HCT116 (cell line): Measurements from ENCODE around the gene SLC25A1. TPM values are rescaled to one million over a fixed set of nuclear protein-coding genes. Genes with fewer than 3 reads are reported as not detected.

Experiments
- ATAC-seq: fragments of 200-7000 bp; cut with Tn5 transposase; 2 replicates; pipeline ENCODE4 v1.9.1; 2020; ENCODE audit warnings: mild to moderate bottlenecking, moderate library complexity
- BruUV-seq: library from RNA; stranded (reverse); fragments of 400-500 nt; replicated peaks from 2 replicates; lab custom pipeline; 2021; lab: Mats Ljungman, UMichigan
- CTCF ChIA-PET: fragments of 300-600 bp; sonication (Branson Sonifier 250); formaldehyde crosslinking; loops from one replicate; lab custom pipeline; 2021; ENCODE audit warnings: antibody characterized with exemption; lab: Charles Lee
- POLR2A ChIA-PET: fragments of 300-600, 350-600 bp; sonication (Branson Sonifier 250); formaldehyde crosslinking; loops from one replicate; lab custom pipeline; 2021; ENCODE audit warnings: antibody characterized with exemption; lab: Charles Lee
- RAD21 ChIA-PET, 2 experiments: fragments of 300-600 bp; sonication (Branson Sonifier 250); formaldehyde crosslinking; loops; one replicate each; lab custom pipeline; 2023; ENCODE audit warnings: low total read pairs in 2 of 2; ENCODE audit not compliant: uncharacterized antibody in 2 of 2, unreplicated experiment in 2 of 2, low non-redundant PET in 1 of 2; lab: Charles Lee
- DNase-seq: peaks from one replicate; pipeline ENCODE4 v3.0.0-alpha.2; 2010; ENCODE audit warnings: low read depth, low spot score
- H2AFZ ChIP-seq: fragments of 200-600 bp; shearing (Covaris generic), sonication (generic); 2 replicates; pipeline ENCODE4 v1.6.1; 2017; ENCODE audit warnings: low read depth, mixed run types, mixed read lengths, antibody characterized with exemption, low read length; ENCODE audit not compliant: poor library complexity, severe bottlenecking
- H3K27ac ChIP-seq: 2 replicates; pipeline ENCODE4 v1.5.1; 2012; ENCODE audit warnings: low read depth, low read length
- H3K27me3 ChIP-seq: fragments of 200-600 bp; sonication (generic); 2 replicates; pipeline ENCODE4 v1.6.1; 2016; ENCODE audit warnings: mixed run types, low read length, mixed read lengths; ENCODE audit not compliant: insufficient read depth
- H3K36me3 ChIP-seq, 2 experiments: fragments of 200-500 bp in 1 of 2; fragments of 200-600 bp in 1 of 2; sonication (Bioruptor generic) in 1 of 2; sonication (generic) in 1 of 2; 2 replicates each; pipeline versions ENCODE4 v1.5.1 to v1.6.1; 2014 to 2016; ENCODE audit warnings: low read length in 2 of 2, inconsistent platforms in 1 of 2, mixed read lengths in 1 of 2, mixed run types in 1 of 2; ENCODE audit not compliant: insufficient read depth in 2 of 2, control insufficient read depth in 1 of 2
- H3K4me1 ChIP-seq, 2 experiments: fragments of 200-600 bp in 1 of 2; sonication (generic) in 1 of 2; 2 replicates each; pipeline versions ENCODE4 v1.5.1 to v1.6.1; 2012 to 2017; ENCODE audit warnings: low read length in 2 of 2, inconsistent platforms in 1 of 2, mild to moderate bottlenecking in 1 of 2, mixed read lengths in 1 of 2, mixed run types in 1 of 2, moderate library complexity in 1 of 2; ENCODE audit not compliant: insufficient read depth in 2 of 2, control insufficient read depth in 1 of 2
- H3K4me2 ChIP-seq: fragments of 200-600 bp; sonication (generic); 2 replicates; pipeline ENCODE4 v1.6.1; 2017; ENCODE audit warnings: mixed run types, low read length, mixed read lengths
- H3K4me3 ChIP-seq, 2 experiments: fragments of 200-600 bp in 1 of 2; sonication (generic) in 1 of 2; replicated peaks in 1 of 2; 2 replicates each; pipeline ENCODE4 v1.5.1; 2011 to 2016; ENCODE audit warnings: low read length in 2 of 2, control low read depth in 1 of 2, low read depth in 1 of 2, mild to moderate bottlenecking in 1 of 2, mixed read lengths in 1 of 2, mixed run types in 1 of 2
- H3K79me2 ChIP-seq: fragments of 200-600 bp; sonication (generic); 2 replicates; pipeline ENCODE4 v1.6.1; 2017; ENCODE audit warnings: mild to moderate bottlenecking, mixed run types, low read length, moderate library complexity, mixed read lengths; ENCODE audit not compliant: insufficient read depth
- H3K9ac ChIP-seq: fragments of 200-600 bp; sonication (generic); 2 replicates; pipeline ENCODE4 v1.6.1; 2016; ENCODE audit warnings: low read length, mixed read lengths
- H3K9me2 ChIP-seq: fragments of 200-600 bp; sonication (generic), shearing (Covaris generic); 2 replicates; pipeline ENCODE4 v1.6.1; 2017; ENCODE audit warnings: mixed run types, mild to moderate bottlenecking, moderate library complexity; ENCODE audit not compliant: insufficient read depth
- H3K9me3 ChIP-seq, 2 experiments: fragments of 200-500 bp in 1 of 2; fragments of 200-600 bp in 1 of 2; sonication (Bioruptor generic) in 1 of 2; sonication (generic) in 1 of 2; 2 replicates each; pipeline ENCODE4 v1.6.1; 2014 to 2017; ENCODE audit warnings: low read length in 2 of 2, mixed read lengths in 2 of 2, inconsistent platforms in 1 of 2, low read depth in 1 of 2, mild to moderate bottlenecking in 1 of 2, mixed run types in 1 of 2, moderate library complexity in 1 of 2; ENCODE audit not compliant: control insufficient read depth in 1 of 2, insufficient read depth in 1 of 2
- H4K20me1 ChIP-seq: fragments of 200-600 bp; sonication (generic), shearing (Covaris generic); 2 replicates; pipeline ENCODE4 v1.6.1; 2017; ENCODE audit warnings: mixed run types, mild to moderate bottlenecking, moderate library complexity; ENCODE audit not compliant: insufficient read depth
- ATF3 ChIP-seq: IDR thresholded peaks from 2 replicates; pipeline ENCODE4 v1.6.1; 2012
- CBX3 ChIP-seq: IDR thresholded peaks from 2 replicates; pipeline ENCODE4 v1.6.1; 2012; ENCODE audit warnings: low read depth
- CEBPB ChIP-seq: IDR thresholded peaks from 2 replicates; pipeline ENCODE4 v1.6.1; 2012; ENCODE audit warnings: low read depth
- CTCF ChIP-seq, 3 experiments: fragments of 200-600 bp in 1 of 3; sonication (generic) in 1 of 3; IDR thresholded peaks in 2 of 3; conservative IDR thresholded peaks in 1 of 3; 2 replicates each; pipeline ENCODE4 v1.5.1; 2012 to 2017; ENCODE audit warnings: low read depth in 2 of 3, low read length in 2 of 3, antibody characterized with exemption in 1 of 3, borderline replicate concordance in 1 of 3, control low read depth in 1 of 3, mild to moderate bottlenecking in 1 of 3, mixed read lengths in 1 of 3, mixed run types in 1 of 3, moderate library complexity in 1 of 3; ENCODE audit not compliant: insufficient read depth in 1 of 3
- ELF1 ChIP-seq: IDR thresholded peaks from 2 replicates; pipeline ENCODE4 v1.6.1; 2012; ENCODE audit warnings: low read depth, borderline replicate concordance
- EZH2phosphoT487 ChIP-seq: fragments of 200-600 bp; IDR thresholded peaks from 2 replicates; pipeline ENCODE4 v1.6.1; 2018; ENCODE audit warnings: antibody characterized with exemption, borderline replicate concordance
- FOSL1 ChIP-seq: IDR thresholded peaks from 2 replicates; pipeline ENCODE4 v1.6.1; 2012; ENCODE audit warnings: low read depth
- JUND ChIP-seq: IDR thresholded peaks from 2 replicates; pipeline ENCODE4 v1.6.1; 2012
- MAX ChIP-seq: IDR thresholded peaks from 2 replicates; pipeline ENCODE4 v1.6.1; 2012
- POLR2A ChIP-seq: IDR thresholded peaks from 2 replicates; pipeline ENCODE4 v1.7.0; 2011; ENCODE audit warnings: borderline replicate concordance; ENCODE audit not compliant: insufficient read depth, insufficient read length; ENCODE audit errors: extremely low read depth
- REST ChIP-seq: IDR thresholded peaks from 2 replicates; pipeline ENCODE4 v1.6.1; 2012; ENCODE audit warnings: low read depth
- SIN3A ChIP-seq: IDR thresholded peaks from 2 replicates; pipeline ENCODE4 v1.6.1; 2012; ENCODE audit warnings: low read depth
- SRF ChIP-seq: IDR thresholded peaks from 2 replicates; pipeline ENCODE4 v1.6.1; 2012; ENCODE audit warnings: low read depth
- YY1 ChIP-seq: IDR thresholded peaks from 2 replicates; pipeline ENCODE4 v1.6.1; 2011; ENCODE audit warnings: low read length, low read depth, moderate library complexity, mild to moderate bottlenecking; ENCODE audit not compliant: insufficient replicate concordance; ENCODE audit errors: extremely low read depth
- ZBTB33 ChIP-seq: IDR thresholded peaks from 2 replicates; pipeline ENCODE4 v1.6.1; 2011; ENCODE audit warnings: mild to moderate bottlenecking, low read length, moderate library complexity; ENCODE audit not compliant: insufficient replicate concordance; ENCODE audit errors: extremely low read depth
- ZFX ChIP-seq: fragments of 450-650 bp; IDR thresholded peaks from 2 replicates; pipeline ENCODE4 v1.6.1; 2017
- intact Hi-C: fragments of 100-400 bp; cut with micrococcal nuclease; formaldehyde crosslinking; loops from 2 replicates; pipeline ENCODE4 v1.10.0; 2022
- total RNA-seq: library from RNA; stranded (reverse); gene quantifications from one replicate; pipeline ENCODE4 v1.2.1, GENCODE V29; 2021; ENCODE audit not compliant: unreplicated experiment

Gene SLC25A1
- total RNA-seq, 1 experiment from 2014 or later = 146 TPM

GRCh38 chr22:19180234-19180633 lies 1.7 kb upstream of the SLC25A1 start:
- no peak for ATAC-seq
- H3K79me2 ChIP-seq = peaks cover 25% of the 10 kb centered on the region; the same call in 1 of the 2 replicates
- H3K36me3 ChIP-seq = no peaks in the 10 kb centered on the region
- peaks cover 10 to 42% of the 10 kb centered on the region in 2 experiments for H3K4me1 ChIP-seq
- no peak overlapping the region for H3K4me3 ChIP-seq
- H3K9me2 ChIP-seq = no peaks in the 10 kb centered on the region
- no peaks in the 10 kb centered on the region for H3K27me3 ChIP-seq
- no TSS peak for BruUV-seq
- H3K9me3 ChIP-seq = no peaks in the 10 kb centered on the region
- ChIA-PET CTCF (interaction anchor here (2.2 to 2.5 kb wide), 3 partner anchors 119 to 450 kb away, joined by 8 to 18 read pairs (median 11); no protein-coding TSS in a partner anchor), POLR2A (no interaction called here), RAD21 (interaction anchor here in 1 of 2 experiments (0.6 kb wide), 2 partner anchors 111 to 440 kb away, joined by 3 read pairs; partner anchors contain the start of gene CLTCL1)
- intact Hi-C loops = no loop called here
- peak overlapping the region; percentile 94; the same call in 1 of the 2 replicates for H3K27ac ChIP-seq
- peak overlapping the region; percentile 84; the same call in 1 of the 2 replicates for H3K9ac ChIP-seq
- no peak overlapping the region for H3K4me2 ChIP-seq
- TF ChIP-seq POLR2A (no peak), MAX (no peak), SRF (no peak), CTCF (IDR thresholded peaks at IDR 0.05 in 2 of 3, conservative IDR thresholded peaks at IDR 0.05 in 1 of 3; ENCODE audit: borderline replicate concordance in 1 of 3, insufficient read depth in 1 of 3, low read depth in 2 of 3, low read length in 2 of 3) (no peak), ZFX (no peak), REST (no peak), JUND (no peak), SIN3A (no peak), CBX3 (no peak), ZBTB33 (no peak), EZH2phosphoT487 (no peak), FOSL1 (no peak), ATF3 (no peak), ELF1 (no peak), YY1 (no peak), CEBPB (no peak)
- H4K20me1 ChIP-seq = no peaks in the 10 kb centered on the region
- DNase-seq = no peak
- H2AFZ ChIP-seq = no peak overlapping the region
